Activated CD4-positive, CD25-positive, alpha-beta regulatory T cell treated with anti-CD3 and anti-CD28 coated beads, Interleukin-2, amount 50 U/mL, for 16 hours (primary cell): Measurements from ENCODE around the gene RFX6.

Source experiments
- DNase-seq: peaks from one replicate; pipeline ENCODE4 v3.0.0-alpha.2; 2020; ENCODE audit warnings: low read depth, low spot score

RFX6 gene

GRCh38 chr6:116966675-116967576 is 89.9 kb downstream of the RFX6 start:
- DNase-seq = no peak

DNA sequence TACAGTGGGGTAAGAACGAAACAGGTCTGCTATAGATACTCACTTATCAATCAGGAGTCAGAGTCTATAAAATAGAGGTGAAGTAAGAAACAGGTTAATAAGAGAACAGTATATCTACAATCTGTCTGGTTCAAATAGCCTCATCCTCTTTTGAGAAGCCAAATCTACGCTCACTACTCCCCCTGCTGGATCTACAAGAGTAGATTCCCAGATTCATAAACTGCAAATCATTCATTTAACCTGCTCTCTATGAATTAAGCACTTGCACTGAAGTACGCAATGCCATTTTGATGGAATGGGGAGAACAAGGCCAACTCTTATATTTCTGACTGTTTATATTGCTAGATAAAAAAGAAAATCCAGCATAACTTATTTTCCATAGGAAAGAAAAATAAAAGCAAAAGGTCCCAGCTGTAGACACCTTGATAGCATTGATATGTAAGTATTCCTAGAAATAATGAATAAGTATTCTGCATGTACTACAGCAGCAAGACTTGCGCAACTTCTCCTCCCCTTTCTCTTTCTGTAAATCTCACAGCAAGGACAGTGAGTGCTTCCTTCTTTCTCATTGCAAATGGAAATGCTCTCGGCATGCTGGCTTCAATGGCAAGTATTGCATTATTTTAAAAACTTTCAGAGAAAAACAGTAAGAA is 92.3 kb downstream of the RFX6 start:
- DNase-seq = no peak

DNA sequence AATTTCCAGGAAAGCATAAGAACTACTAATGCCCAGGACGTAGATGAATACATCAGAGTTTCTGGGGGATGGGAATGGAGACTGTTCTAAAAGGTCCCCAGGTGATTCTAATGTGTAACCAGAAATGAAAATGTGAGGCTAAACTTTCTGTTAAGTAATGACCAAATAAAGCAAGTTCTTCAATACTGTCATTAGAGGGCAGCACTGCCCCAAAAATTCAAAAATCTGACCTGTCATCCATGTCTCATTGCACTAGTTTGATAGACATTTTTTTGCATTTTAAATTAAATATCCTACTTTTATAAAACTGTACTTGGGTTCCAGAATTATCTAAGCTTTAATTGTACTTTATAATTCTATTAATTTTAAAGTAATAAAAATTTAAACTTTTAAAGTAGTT is 94.9 kb downstream of the RFX6 start:
- no peak for DNase-seq

DNA sequence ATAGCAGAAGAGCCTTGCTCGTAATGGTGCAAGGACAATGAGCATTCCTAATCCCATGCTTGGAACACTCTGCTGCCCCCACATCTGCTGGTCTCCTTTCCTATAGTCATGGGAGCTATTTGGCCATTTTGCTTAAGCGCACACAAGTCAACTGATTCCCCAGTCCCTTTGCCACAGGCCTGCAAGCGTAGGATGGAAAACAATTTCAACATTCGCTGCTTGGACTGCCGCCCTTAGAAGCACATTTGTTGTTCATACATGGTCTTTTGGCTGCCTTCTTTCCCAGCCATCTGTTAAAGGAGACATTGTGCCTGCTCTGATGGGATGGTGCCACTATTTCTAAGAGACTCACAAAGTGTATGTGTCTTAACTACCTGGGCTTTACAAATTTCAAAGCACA is 96.9 kb downstream of the RFX6 start:
- no peak for DNase-seq

DNA sequence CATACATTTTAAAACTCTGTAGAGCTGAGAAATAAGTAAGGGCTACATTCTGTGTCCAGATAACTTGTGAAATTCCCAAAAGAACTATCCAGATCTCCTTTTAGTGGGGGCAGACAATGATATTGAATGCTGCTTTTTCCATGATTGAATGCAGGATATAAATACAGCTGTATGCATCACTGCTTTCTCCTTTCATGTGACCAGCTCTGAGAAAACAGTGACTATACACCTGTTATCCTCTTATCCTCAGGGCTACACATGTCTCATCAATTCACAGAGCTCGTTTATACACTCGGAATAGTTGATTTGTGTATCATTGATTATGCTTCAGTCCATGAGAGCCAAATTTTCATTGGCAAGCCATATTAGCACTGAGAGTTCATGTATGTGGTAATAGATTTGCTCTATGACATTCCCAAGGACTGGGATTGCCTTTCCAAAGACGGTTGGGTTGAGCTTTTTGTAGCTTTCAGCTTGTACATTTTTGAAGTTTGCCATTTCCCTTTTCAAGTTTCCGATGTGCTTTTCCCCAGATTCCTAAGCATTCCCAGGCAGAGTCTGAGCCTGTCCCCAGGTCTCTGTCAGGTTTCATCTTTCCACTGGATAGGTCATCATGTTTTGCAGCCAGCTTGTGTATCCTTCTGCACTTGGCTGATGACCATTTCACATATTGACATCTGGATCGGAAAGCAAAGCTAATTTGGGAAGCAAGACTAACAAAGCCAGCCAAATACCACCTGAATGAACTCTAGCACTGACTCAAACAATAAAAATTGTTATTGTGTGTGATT is 97.7 kb downstream of the RFX6 start:
- DNase-seq = no peak

DNA sequence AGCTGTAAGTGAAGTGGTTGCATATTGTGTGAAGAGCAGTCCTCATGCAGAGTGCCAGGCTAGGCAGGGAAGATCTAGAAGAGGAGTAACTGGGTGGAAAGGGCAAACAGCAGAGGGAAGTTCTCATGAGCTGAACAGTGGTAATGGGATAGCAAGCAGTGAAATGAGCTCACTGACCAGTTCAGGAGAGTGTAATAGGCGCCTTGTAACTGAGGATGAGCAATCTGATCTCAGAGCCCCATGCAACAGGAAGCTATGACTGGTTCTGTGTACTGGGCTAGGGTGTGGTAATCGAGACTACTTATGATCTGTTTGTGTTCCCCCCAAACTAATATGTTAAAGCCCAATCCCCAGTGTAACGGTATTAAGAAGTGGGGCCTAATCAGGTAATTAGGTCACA is 98.6 kb downstream of the RFX6 start:
- DNase-seq = no peak

GRCh38 chr6:116979560-116979959 is 102.5 kb downstream of the RFX6 start:
- DNase-seq = no peak
